ENCODE results near the gene ABHD15. TPM values are rescaled to one million over a fixed set of nuclear protein-coding genes. Genes with fewer than 3 reads are reported as not detected.

The ABHD15 gene
- total and polyA plus RNA-seq, 9 of the 15 experiments (the other 6 are each of a cell fraction or from before 2014, with no cell fraction given), result 0.85 to 4.2 (median 2.1) TPM

- TF ChIP-seq CHD7 (IDR thresholded peaks at IDR 0.05; ENCODE audit: low read depth, low read length) (no peak), ZNF280A (IDR thresholded peaks at IDR 0.05; ENCODE audit: low read depth, partially characterized antibody) (no peak), NFIC (IDR thresholded peaks at IDR 0.05) (peak; percentile 74), E2F1 (CRISPR knock-in tag; IDR thresholded peaks at IDR 0.05) (no peak), CHD4 (IDR thresholded peaks at IDR 0.05; ENCODE audit: insufficient read depth, insufficient replicate concordance, low read depth, low read length, poor library complexity, severe bottlenecking) (no peak), ETV5 (CRISPR knock-in tag; IDR thresholded peaks at IDR 0.05; ENCODE audit: low read depth) (no peak), ZFX (CRISPR knock-in tag; IDR thresholded peaks at IDR 0.05) (no peak), ZNF212 (CRISPR knock-in tag; IDR thresholded peaks at IDR 0.05) (no peak), RNF219 (CRISPR knock-in tag; IDR thresholded peaks at IDR 0.05) (no peak), KLF16 (IDR thresholded peaks at IDR 0.05) (peak; percentile 70), BMI1 (IDR thresholded peaks at IDR 0.05; ENCODE audit: low read length) (no peak)
Observed at GRCh38 chr17:29557085-29557738, 9.6 kb downstream of the ABHD15 start (continued).
